NB4 (cell line): ENCODE data around the gene MAPK1.
"Not testable (repeated sequence)": the region's sequence is repeated elsewhere in the genome, so short reads cannot be mapped to it uniquely, and the experiment has no call there.

Experiments used
- TF ChIP-seq, protein P1 (sequence below): IDR thresholded peaks from one replicate; pipeline ENCODE4 v1.5.1; 2012; ENCODE audit warnings: low read depth, low read length
- TF ChIP-seq, protein P2 (sequence below): IDR thresholded peaks from 2 replicates; pipeline ENCODE4 v1.6.1; 2011; ENCODE audit warnings: low read depth, low read length

DNA sequence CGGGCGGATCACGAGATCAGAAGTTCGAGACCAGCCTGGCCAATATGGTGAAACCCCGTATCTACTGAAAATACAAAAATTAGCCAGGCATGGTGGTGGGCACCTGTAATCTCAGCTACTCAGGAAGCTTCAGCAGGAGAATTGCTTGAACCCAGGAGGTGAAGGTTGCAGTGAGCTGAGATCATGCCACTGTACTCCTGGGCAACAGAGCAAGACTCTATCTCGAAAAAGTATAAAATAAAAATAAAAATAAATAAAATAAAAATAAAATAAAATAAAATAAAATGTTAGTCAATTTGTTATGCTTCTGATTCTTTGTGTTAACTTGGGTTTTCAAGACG is 66.2 kb downstream of the MAPK1 start:
- TF ChIP-seq, protein P1, sequence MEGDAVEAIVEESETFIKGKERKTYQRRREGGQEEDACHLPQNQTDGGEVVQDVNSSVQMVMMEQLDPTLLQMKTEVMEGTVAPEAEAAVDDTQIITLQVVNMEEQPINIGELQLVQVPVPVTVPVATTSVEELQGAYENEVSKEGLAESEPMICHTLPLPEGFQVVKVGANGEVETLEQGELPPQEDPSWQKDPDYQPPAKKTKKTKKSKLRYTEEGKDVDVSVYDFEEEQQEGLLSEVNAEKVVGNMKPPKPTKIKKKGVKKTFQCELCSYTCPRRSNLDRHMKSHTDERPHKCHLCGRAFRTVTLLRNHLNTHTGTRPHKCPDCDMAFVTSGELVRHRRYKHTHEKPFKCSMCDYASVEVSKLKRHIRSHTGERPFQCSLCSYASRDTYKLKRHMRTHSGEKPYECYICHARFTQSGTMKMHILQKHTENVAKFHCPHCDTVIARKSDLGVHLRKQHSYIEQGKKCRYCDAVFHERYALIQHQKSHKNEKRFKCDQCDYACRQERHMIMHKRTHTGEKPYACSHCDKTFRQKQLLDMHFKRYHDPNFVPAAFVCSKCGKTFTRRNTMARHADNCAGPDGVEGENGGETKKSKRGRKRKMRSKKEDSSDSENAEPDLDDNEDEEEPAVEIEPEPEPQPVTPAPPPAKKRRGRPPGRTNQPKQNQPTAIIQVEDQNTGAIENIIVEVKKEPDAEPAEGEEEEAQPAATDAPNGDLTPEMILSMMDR, result not testable (repeated sequence)
- TF ChIP-seq, protein P2, sequence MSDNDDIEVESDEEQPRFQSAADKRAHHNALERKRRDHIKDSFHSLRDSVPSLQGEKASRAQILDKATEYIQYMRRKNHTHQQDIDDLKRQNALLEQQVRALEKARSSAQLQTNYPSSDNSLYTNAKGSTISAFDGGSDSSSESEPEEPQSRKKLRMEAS, result not testable (repeated sequence)
